HTR-8/SVneo (cell line): Measurements from ENCODE around the gene PIM2.

ENCODE experiments used
- DNase-seq: peaks from one replicate; pipeline ENCODE4 v3.0.0; 2011; ENCODE audit warnings: low spot score, mixed read lengths; ENCODE audit not compliant: insufficient read length
- FAIRE-seq: peaks from 2 replicates; lab custom pipeline; 2011; peaks lifted over from hg19 to GRCh38; lab: Jason Lieb, UNC

The PIM2 gene

GRCh38 chrX:48911412-48912182 lies 7.2 kb downstream of the PIM2 start, which contains the start of gene SLC35A2:
Gene SLC35A2, minus strand, starts transcription at chrX:48911646. Its CDS starts 10 bp downstream, at chrX:48911636.
- DNase-seq (peak; percentile 55), FAIRE-seq (no peak)

GRCh38 chrX:48910926-48911411 lies 7.9 kb downstream of the PIM2 start:
- DNase-seq (no peak), FAIRE-seq (no peak)

GRCh38 chrX:48909703-48910294 lies 9.0 kb downstream of the PIM2 start:
- no peak for DNase-seq
- FAIRE-seq, result no peak

- DNase-seq (no peak), FAIRE-seq (no peak)
Measured at GRCh38 chrX:48908600-48908999, 10.2 kb downstream of the PIM2 start.

GRCh38 chrX:48905090-48905790 lies 13.6 kb downstream of the PIM2 start:
- no peak for FAIRE-seq
- no peak for DNase-seq

GRCh38 chrX:48904626-48905025 lies 14.2 kb downstream of the PIM2 start:
- FAIRE-seq, result no peak
- no peak for DNase-seq

GRCh38 chrX:48904180-48904579 lies 14.6 kb downstream of the PIM2 start:
- DNase-seq, result no peak
- FAIRE-seq, result no peak

GRCh38 chrX:48903290-48903689 lies 15.5 kb downstream of the PIM2 start:
- no peak for DNase-seq

GRCh38 chrX:48902776-48903175 lies 16.0 kb downstream of the PIM2 start:
- FAIRE-seq (no peak), DNase-seq (no peak)

More at GRCh38 chrX:48903290-48903689, 15.5 kb downstream of the PIM2 start:
- no peak for FAIRE-seq

GRCh38 chrX:48902135-48902534 lies 16.7 kb downstream of the PIM2 start:
- FAIRE-seq, result no peak
- DNase-seq, result no peak

- DNase-seq, result no peak
- no peak for FAIRE-seq
Measured at GRCh38 chrX:48901069-48901468, 17.8 kb downstream of the PIM2 start.

GRCh38 chrX:48899078-48899410 lies 19.8 kb downstream of the PIM2 start:
- DNase-seq, result no peak
- FAIRE-seq, result no peak

- DNase-seq (peak; percentile 80), FAIRE-seq (peak; percentile 95)
Measured at GRCh38 chrX:48897625-48898306, 21.1 kb downstream of the PIM2 start, which contains the start of the genes PQBP1 and TIMM17B. Gene PQBP1, plus strand, starts transcription at chrX:48897930. Its CDS starts 580 bp downstream, at chrX:48898510. Gene TIMM17B, minus strand, starts transcription at chrX:48897768. Its CDS starts 19 bp downstream, at chrX:48897749.

- no peak for FAIRE-seq
- peak; percentile 41 for DNase-seq
Measured at GRCh38 chrX:48897157-48897624, 21.6 kb downstream of the PIM2 start.

GRCh38 chrX:48896611-48897011 lies 22.2 kb downstream of the PIM2 start:
- no peak for DNase-seq
- FAIRE-seq, result no peak

GRCh38 chrX:48894891-48895290 lies 23.9 kb downstream of the PIM2 start:
- FAIRE-seq (no peak), DNase-seq (no peak)

GRCh38 chrX:48893556-48894348 lies 25.1 kb downstream of the PIM2 start:
- no peak for DNase-seq
- FAIRE-seq, result no peak

GRCh38 chrX:48892896-48893295 lies 25.9 kb downstream of the PIM2 start:
- no peak for FAIRE-seq

More at GRCh38 chrX:48892896-48893295, 25.9 kb downstream of the PIM2 start:
- DNase-seq, result no peak
